Gastrocnemius medialis (tissue), 4 donors: ENCODE results near the gene MALAT1. TPM values are rescaled to one million over a fixed set of nuclear protein-coding genes. Genes with fewer than 3 reads are reported as not detected.

Source experiments
- ATAC-seq, 2 donors: fragments of 150-250 bp; one replicate each; pipeline ENCODE4 v1.9.1; 2016
- DNase-seq, 2 donors: peaks; one replicate each; pipeline ENCODE4 v3.0.0-alpha.2; 2019
- H3K27ac ChIP-seq, 4 donors: fragments of 200-600 bp; sonication (generic); 1 replicate in 1 of 4; 2 replicates in 3 of 4; pipeline ENCODE4 v1.5.1; 2016 to 2018; ENCODE audit warnings: mild to moderate bottlenecking in 2 of 4, moderate library complexity in 1 of 4
- H3K27me3 ChIP-seq, 3 donors: fragments of 200-600 bp; sonication (generic) in 2 of 3; 1 replicate in 1 of 3; 2 replicates in 2 of 3; pipeline versions ENCODE4 v1.5.1 to v1.6.0; 2016 to 2019; ENCODE audit warnings: mild to moderate bottlenecking in 1 of 3, moderate library complexity in 1 of 3
- H3K36me3 ChIP-seq, 2 donors: fragments of 200-600 bp; sonication (generic) in 1 of 2; one replicate each; pipeline ENCODE4 v1.5.1; 2017 to 2018
- H3K4me1 ChIP-seq, 2 donors: fragments of 200-600 bp; sonication (generic) in 1 of 2; one replicate each; pipeline ENCODE4 v1.5.1; 2016 to 2017; ENCODE audit warnings: mild to moderate bottlenecking in 2 of 2
- H3K4me3 ChIP-seq, 4 donors: fragments of 200-600 bp; sonication (generic) in 3 of 4; 1 replicate in 1 of 4; 2 replicates in 3 of 4; pipeline ENCODE4 v1.5.1; 2016 to 2019; ENCODE audit warnings: mild to moderate bottlenecking in 2 of 4
- H3K9me3 ChIP-seq, 3 donors: fragments of 200-600 bp; sonication (generic) in 2 of 3; 1 replicate in 1 of 3; 2 replicates in 2 of 3; pipeline ENCODE4 v1.5.1; 2016 to 2019
- CTCF ChIP-seq, 5 experiments: fragments of 450-650 bp in 3 of 5; fragments of 200-600 bp in 2 of 5; sonication (generic) in 2 of 5; IDR thresholded peaks in 4 of 5; conservative IDR thresholded peaks in 1 of 5; 1 replicate in 4 of 5; 2 replicates in 1 of 5; pipeline ENCODE4 v1.5.1; 2016 to 2019; ENCODE audit warnings: antibody characterized with exemption in 5 of 5, mild to moderate bottlenecking in 3 of 5, moderate library complexity in 3 of 5
- POLR2A ChIP-seq, 2 donors: fragments of 450-650 bp; IDR thresholded peaks; one replicate each; pipeline ENCODE4 v1.6.1; 2017; ENCODE audit warnings: antibody characterized with exemption in 2 of 2, mild to moderate bottlenecking in 2 of 2, moderate library complexity in 2 of 2
- in situ Hi-C, 4 donors: fragments of 200-750 bp; cut with MboI; loops; one replicate each; pipeline versions ENCODE4 v1.15.0 to v1.8.0; 2017; ENCODE audit warnings: low sequenced_read_pairs in 4 of 4
- intact Hi-C: fragments of 100-400 bp; cut with DNase I; formaldehyde crosslinking; loops from one replicate; pipeline ENCODE4 v1.15.1; 2023; ENCODE audit warnings: low total_unique reads
- total RNA-seq, 4 donors: library from RNA; depleted of rRNA; stranded (reverse); fragments of >200 nt; gene quantifications; one replicate each; pipeline versions ENCODE4 v1.1.0 to v1.2.3, GENCODE V29; 2016

The MALAT1 gene
- total RNA-seq, 4 donors from 2014 or later, result 874 to 6,745 (median 1,938) TPM

GRCh38 chr11:65489706-65490320 is 9.0 kb upstream of the MALAT1 start:
- no peak for TF ChIP-seq CTCF (IDR thresholded peaks at IDR 0.05 in 4 of 5, conservative IDR thresholded peaks at IDR 0.05 in 1 of 5)
- peak in 1 of 2 donors; percentile 6 for TF ChIP-seq POLR2A (IDR thresholded peaks at IDR 0.05)
- intact Hi-C loops, result no loop called here
- peak in 1 of 2 donors; percentile 54 for DNase-seq

GRCh38 chr11:65491163-65491465 is 7.7 kb upstream of the MALAT1 start:
- peak overlapping the region; percentile 93 to 99 (median 94) for H3K27ac ChIP-seq
- no peak overlapping the region for H3K4me3 ChIP-seq
- intact Hi-C loops (no loop called here), in situ Hi-C loops (no loop called here)
- H3K27me3 ChIP-seq, result no peaks in the 10 kb centered on the region
- peaks cover 85 to 95% of the 10 kb centered on the region in 2 donors for H3K4me1 ChIP-seq
- no peaks in the 10 kb centered on the region for H3K36me3 ChIP-seq
- DNase-seq (peak in 1 of 2 donors; percentile 28), ATAC-seq (no peak)
- TF ChIP-seq POLR2A (IDR thresholded peaks at IDR 0.05) (no peak), CTCF (IDR thresholded peaks at IDR 0.05 in 4 of 5, conservative IDR thresholded peaks at IDR 0.05 in 1 of 5) (no peak)
- no peaks in the 10 kb centered on the region for H3K9me3 ChIP-seq

More at GRCh38 chr11:65489706-65490320, 9.0 kb upstream of the MALAT1 start:
- no peak for ATAC-seq
- in situ Hi-C loops, result no loop called here
- Histone ChIP-seq H3K4me1 (peaks cover 81 to 97% of the 10 kb centered on the region in 2 donors), H3K4me3 (no peak overlapping the region), H3K36me3 (no peaks in the 10 kb centered on the region), H3K9me3 (no peaks in the 10 kb centered on the region), H3K27ac (peak overlapping the region; percentile 93 to 99 (median 94)), H3K27me3 (no peaks in the 10 kb centered on the region)

GRCh38 chr11:65491614-65492386 is 7.0 kb upstream of the MALAT1 start:
- peak overlapping the region; percentile 93 to 99 (median 94) for H3K27ac ChIP-seq
- peak overlapping the region in 2 of 4 donors; percentile 21 to 33 for H3K4me3 ChIP-seq
- H3K9me3 ChIP-seq, result no peaks in the 10 kb centered on the region
- DNase-seq, result peak; percentile 85 to 94
- H3K27me3 ChIP-seq, result no peaks in the 10 kb centered on the region
- in situ Hi-C loops (no loop called here), intact Hi-C loops (loop anchor here (1.0 kb wide), 1 partner anchor 12 kb away; no protein-coding TSS in a partner anchor)
- TF ChIP-seq CTCF (IDR thresholded peaks at IDR 0.05 in 4 of 5, conservative IDR thresholded peaks at IDR 0.05 in 1 of 5), result no peak
- peak in 1 of 2 donors; percentile 75 for TF ChIP-seq POLR2A (IDR thresholded peaks at IDR 0.05)
- ATAC-seq, result peak; percentile 32 to 45
- peaks cover 92 to 96% of the 10 kb centered on the region in 2 donors for H3K4me1 ChIP-seq
- no peaks in the 10 kb centered on the region for H3K36me3 ChIP-seq

GRCh38 chr11:65492387-65492636 is 6.5 kb upstream of the MALAT1 start:
- Histone ChIP-seq H3K36me3 (no peaks in the 10 kb centered on the region), H3K4me3 (peak overlapping the region in 3 of 4 donors; percentile 21 to 33 (median 33)), H3K27me3 (no peaks in the 10 kb centered on the region), H3K9me3 (no peaks in the 10 kb centered on the region), H3K4me1 (peaks cover 93 to 94% of the 10 kb centered on the region in 2 donors), H3K27ac (peak overlapping the region; percentile 93 to 99 (median 94))
- intact Hi-C loops (loop anchor here (1.0 kb wide), 1 partner anchor 13 kb away; no protein-coding TSS in a partner anchor), in situ Hi-C loops (no loop called here)
- no peak for ATAC-seq
- DNase-seq, result no peak
- TF ChIP-seq POLR2A (IDR thresholded peaks at IDR 0.05) (no peak), CTCF (IDR thresholded peaks at IDR 0.05 in 4 of 5, conservative IDR thresholded peaks at IDR 0.05 in 1 of 5) (no peak)
